Transverse colon (tissue), 3 donors: ENCODE data around the gene CAPZA1.

ENCODE experiments used
- EP300 ChIP-seq: sonication (generic); formaldehyde crosslinking; IDR thresholded peaks from one replicate; pipeline ENCODE4 v1.6.1; 2017; ENCODE audit warnings: antibody characterized with exemption, low read depth
- POLR2A ChIP-seq: fragments of 450-650 bp; IDR thresholded peaks from one replicate; pipeline ENCODE4 v1.6.1; 2016; ENCODE audit warnings: antibody characterized with exemption, mild to moderate bottlenecking, moderate library complexity
- TF ChIP-seq, protein P1 (sequence below), 5 experiments: fragments of 200-600 bp in 3 of 5; fragments of 450-650 bp in 2 of 5; sonication (generic) in 3 of 5; IDR thresholded peaks; 1 replicate in 2 of 5; 2 replicates in 3 of 5; pipeline ENCODE4 v1.5.1; 2016 to 2017; ENCODE audit warnings: antibody characterized with exemption in 5 of 5, inconsistent platforms in 3 of 5, mild to moderate bottlenecking in 2 of 5, moderate library complexity in 1 of 5

DNA sequence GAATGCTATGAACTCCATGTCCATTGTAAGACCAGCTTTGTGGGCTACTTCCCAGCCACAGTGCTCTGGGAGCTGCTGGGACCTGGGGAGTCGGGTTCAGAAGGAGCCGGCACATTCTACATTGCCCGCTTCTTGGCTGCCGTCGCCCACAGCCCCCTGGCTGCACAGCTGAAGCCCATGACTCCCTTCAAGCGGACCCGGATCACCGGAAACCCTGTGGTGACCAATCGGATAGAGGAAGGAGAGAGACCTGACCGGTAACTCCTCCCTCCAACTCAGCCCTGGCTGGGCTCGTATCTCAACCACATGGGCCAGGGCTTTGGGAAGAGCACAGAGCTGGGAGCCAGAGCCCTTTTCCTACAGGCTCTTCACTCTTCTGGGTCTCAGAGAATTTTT is 70.2 kb downstream of the CAPZA1 start:
- TF ChIP-seq, protein P1, sequence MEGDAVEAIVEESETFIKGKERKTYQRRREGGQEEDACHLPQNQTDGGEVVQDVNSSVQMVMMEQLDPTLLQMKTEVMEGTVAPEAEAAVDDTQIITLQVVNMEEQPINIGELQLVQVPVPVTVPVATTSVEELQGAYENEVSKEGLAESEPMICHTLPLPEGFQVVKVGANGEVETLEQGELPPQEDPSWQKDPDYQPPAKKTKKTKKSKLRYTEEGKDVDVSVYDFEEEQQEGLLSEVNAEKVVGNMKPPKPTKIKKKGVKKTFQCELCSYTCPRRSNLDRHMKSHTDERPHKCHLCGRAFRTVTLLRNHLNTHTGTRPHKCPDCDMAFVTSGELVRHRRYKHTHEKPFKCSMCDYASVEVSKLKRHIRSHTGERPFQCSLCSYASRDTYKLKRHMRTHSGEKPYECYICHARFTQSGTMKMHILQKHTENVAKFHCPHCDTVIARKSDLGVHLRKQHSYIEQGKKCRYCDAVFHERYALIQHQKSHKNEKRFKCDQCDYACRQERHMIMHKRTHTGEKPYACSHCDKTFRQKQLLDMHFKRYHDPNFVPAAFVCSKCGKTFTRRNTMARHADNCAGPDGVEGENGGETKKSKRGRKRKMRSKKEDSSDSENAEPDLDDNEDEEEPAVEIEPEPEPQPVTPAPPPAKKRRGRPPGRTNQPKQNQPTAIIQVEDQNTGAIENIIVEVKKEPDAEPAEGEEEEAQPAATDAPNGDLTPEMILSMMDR (IDR thresholded peaks at IDR 0.05): no peak
- TF ChIP-seq POLR2A (no peak), EP300 (no peak)
